ENCODE results near the gene MTMR3. TPM values are rescaled to one million over a fixed set of nuclear protein-coding genes. Genes with fewer than 3 reads are reported as not detected.

Gene MTMR3
- total RNA-seq, 3 donors from 2014 or later = 57.0 to 90.0 (median 67.2) TPM

- Histone ChIP-seq H3K27me3 (no peaks in the 10 kb centered on the region), H3K27ac (peak overlapping the region; percentile 39 to 58), H3K4me1 (no peaks in the 10 kb centered on the region), H3K4me3 (no peak overlapping the region), H3K36me3 (no peaks in the 10 kb centered on the region), H3K9me3 (no peaks in the 10 kb centered on the region)
- TF ChIP-seq POLR2AphosphoS5 (IDR thresholded peaks at IDR 0.05) (no peak), CTCF (IDR thresholded peaks at IDR 0.05) (no peak), POLR2A (IDR thresholded peaks at IDR 0.05) (no peak)
- no peak for DNase-seq (ENCODE audit: low spot score in 2 of 2)
- intact Hi-C loops (cut with DNase I; ENCODE audit: low total_unique reads) = no loop called here
These were observed 53.2 kb downstream of the MTMR3 start for GRCh38 chr22:29936186-29936585.

- no peaks in the 10 kb centered on the region for H3K4me1 ChIP-seq
- no peak overlapping the region for H3K27ac ChIP-seq
- H3K36me3 ChIP-seq = no peaks in the 10 kb centered on the region
- no peaks in the 10 kb centered on the region for H3K9me3 ChIP-seq
- TF ChIP-seq POLR2AphosphoS5 (IDR thresholded peaks at IDR 0.05) (no peak), POLR2A (IDR thresholded peaks at IDR 0.05) (no peak), CTCF (IDR thresholded peaks at IDR 0.05) (no peak)
- H3K4me3 ChIP-seq = no peak overlapping the region
- no peaks in the 10 kb centered on the region for H3K27me3 ChIP-seq
- intact Hi-C loops (cut with DNase I; ENCODE audit: low total_unique reads) = no loop called here
- DNase-seq (ENCODE audit: low spot score in 2 of 2) = no peak
These were observed 55.1 kb downstream of the MTMR3 start for GRCh38 chr22:29937940-29938693.

GRCh38 chr22:29940526-29940925 lies 57.6 kb downstream of the MTMR3 start:
- Histone ChIP-seq H3K4me1 (no peaks in the 10 kb centered on the region), H3K9me3 (no peaks in the 10 kb centered on the region), H3K27ac (no peak overlapping the region), H3K27me3 (no peaks in the 10 kb centered on the region), H3K36me3 (no peaks in the 10 kb centered on the region), H3K4me3 (no peak overlapping the region)
- TF ChIP-seq CTCF (IDR thresholded peaks at IDR 0.05) (no peak), POLR2AphosphoS5 (IDR thresholded peaks at IDR 0.05) (no peak), POLR2A (IDR thresholded peaks at IDR 0.05) (no peak)
- no peak for DNase-seq (ENCODE audit: low spot score in 2 of 2)
- intact Hi-C loops (cut with DNase I; ENCODE audit: low total_unique reads) = no loop called here

GRCh38 chr22:29944339-29944738 lies 61.4 kb downstream of the MTMR3 start:
- intact Hi-C loops (cut with DNase I; ENCODE audit: low total_unique reads) = no loop called here
- H3K4me1 ChIP-seq = peaks cover 0 to 13% of the 10 kb centered on the region in 2 donors

More at GRCh38 chr22:29944339-29944738, 61.4 kb downstream of the MTMR3 start:
- no peak overlapping the region for H3K4me3 ChIP-seq
- no peak for DNase-seq (ENCODE audit: low spot score in 2 of 2)
- H3K27me3 ChIP-seq = no peaks in the 10 kb centered on the region
- TF ChIP-seq CTCF (IDR thresholded peaks at IDR 0.05) (no peak), POLR2A (IDR thresholded peaks at IDR 0.05) (no peak), POLR2AphosphoS5 (IDR thresholded peaks at IDR 0.05) (no peak)
- no peak overlapping the region for H3K27ac ChIP-seq
- no peaks in the 10 kb centered on the region for H3K9me3 ChIP-seq
- H3K36me3 ChIP-seq = no peaks in the 10 kb centered on the region

Measured in breast epithelium (tissue), 4 donors.